Smooth muscle cell (in vitro differentiated cells): Measurements from ENCODE around the gene FREY1. TPM values are rescaled to one million over a fixed set of nuclear protein-coding genes. Genes with fewer than 3 reads are reported as not detected.
A peak's percentile ranks its signal among the peaks of the same experiment; 100 is the strongest.

Experiments
- DNase-seq: peaks from one replicate; lab custom pipeline; 2025; ENCODE audit not compliant: unreplicated experiment; lab: John Stamatoyannopoulos, UW
- H2AFZ ChIP-seq: fragments of 200-600 bp; sonication (generic); 2 replicates; pipeline ENCODE4 v1.6.0; 2016; ENCODE audit warnings: antibody characterized with exemption, low read depth, mild to moderate bottlenecking
- H3F3A ChIP-seq: fragments of 200-600 bp; sonication (generic); 2 replicates; pipeline ENCODE4 v1.6.0; 2017; ENCODE audit warnings: antibody characterized with exemption, low read depth
- H3K27ac ChIP-seq: fragments of 200-600 bp; sonication (generic); 2 replicates; pipeline ENCODE4 v1.5.1; 2016; ENCODE audit warnings: low read depth, mild to moderate bottlenecking
- H3K27me3 ChIP-seq: fragments of 200-600 bp; sonication (generic); 2 replicates; pipeline ENCODE4 v1.6.1; 2016; ENCODE audit warnings: low read depth, mild to moderate bottlenecking
- H3K36me3 ChIP-seq: fragments of 200-600 bp; sonication (generic); 2 replicates; pipeline ENCODE4 v1.5.1; 2016; ENCODE audit warnings: low read depth
- H3K4me1 ChIP-seq: fragments of 200-600 bp; sonication (generic); 2 replicates; pipeline ENCODE4 v1.5.1; 2016; ENCODE audit warnings: low read depth
- H3K4me2 ChIP-seq: fragments of 200-600 bp; sonication (generic); 2 replicates; pipeline ENCODE4 v1.6.0; 2016; ENCODE audit warnings: mild to moderate bottlenecking
- H3K4me3 ChIP-seq: fragments of 200-600 bp; sonication (generic); 2 replicates; pipeline ENCODE4 v1.5.1; 2016; ENCODE audit warnings: mild to moderate bottlenecking
- H3K79me2 ChIP-seq: fragments of 200-600 bp; sonication (generic); 2 replicates; pipeline ENCODE4 v1.6.0; 2016; ENCODE audit warnings: low read depth, mild to moderate bottlenecking
- H3K9ac ChIP-seq: fragments of 200-600 bp; sonication (generic); 2 replicates; pipeline ENCODE4 v1.6.0; 2016; ENCODE audit warnings: low read depth
- H3K9me3 ChIP-seq: fragments of 200-600 bp; sonication (generic); replicated peaks from 2 replicates; pipeline ENCODE4 v1.5.1; 2016; ENCODE audit warnings: low read depth
- H4K20me1 ChIP-seq: fragments of 200-600 bp; sonication (generic); 2 replicates; pipeline ENCODE4 v1.6.0; 2016; ENCODE audit warnings: low read depth
- CTCF ChIP-seq: fragments of 200-600 bp; sonication (generic); IDR thresholded peaks from 2 replicates; pipeline ENCODE4 v1.5.1; 2017; ENCODE audit warnings: borderline replicate concordance, mild to moderate bottlenecking, antibody characterized with exemption; ENCODE audit not compliant: insufficient read depth, poor library complexity, severe bottlenecking
- WGBS: methylation state at CpG from one replicate; pipeline ENCODE4 v1.1.7; 2016; ENCODE audit warnings: low lambda C conversion rate; 5-methylcytosine and 5-hydroxymethylcytosine counted together
- polyA plus RNA-seq: library from polyadenylated mRNA; unstranded; fragments of >200 nt; fragmentation: Nextera tagmentation; extraction: Ambion mirVana; gene quantifications from 2 replicates; pipeline ENCODE4 v1.2.1, GENCODE V29; 2016
- total RNA-seq: library from RNA; depleted of rRNA; stranded (reverse); fragments of >200 nt; gene quantifications from 2 replicates; pipeline ENCODE4 v1.2.3, GENCODE V29; 2014

Gene FREY1
- total and polyA plus RNA-seq, 2 experiments from 2014 or later, result 0.22 to 0.57 TPM

DNA sequence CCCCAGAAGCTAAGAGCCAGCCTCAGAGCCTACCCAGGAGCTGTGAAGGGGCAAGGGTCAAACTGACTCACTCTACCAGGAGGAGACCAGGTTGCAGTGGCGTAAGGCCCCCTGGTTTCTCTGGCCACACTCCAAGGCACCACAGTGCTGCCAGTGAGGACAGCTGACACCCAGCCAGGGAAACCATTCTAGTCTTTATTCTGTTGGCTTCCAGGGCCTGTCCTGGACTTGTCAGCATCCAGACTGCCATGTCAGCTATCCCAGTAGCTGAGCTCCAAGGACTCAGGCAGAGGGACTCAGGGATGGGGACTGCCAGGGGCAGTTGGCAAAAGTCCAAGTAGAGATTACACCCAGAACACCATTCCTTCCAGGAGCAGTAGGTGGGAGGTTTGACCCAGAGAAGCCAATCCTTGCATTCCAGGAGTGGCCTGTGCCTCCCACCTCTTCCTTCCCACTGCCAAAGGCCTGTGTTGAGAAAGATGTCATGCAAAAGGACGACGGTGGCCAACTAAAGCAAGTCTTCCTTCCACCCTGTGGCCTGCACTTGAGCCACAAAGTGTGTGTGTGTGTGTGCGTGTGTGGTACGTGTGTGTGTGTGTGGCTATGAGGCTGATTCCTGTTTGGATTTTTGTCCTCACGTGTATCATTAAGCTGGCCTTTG, 25.2 kb downstream of the FREY1 start:
- Histone ChIP-seq H2AFZ (no peak overlapping the region), H3K27me3 (peaks cover 12% of the 10 kb centered on the region), H3K4me2 (no peak overlapping the region), H3K36me3 (peaks cover 4% of the 10 kb centered on the region), H3F3A (no peaks in the 10 kb centered on the region), H4K20me1 (peaks cover 63% of the 10 kb centered on the region), H3K9me3 (no peaks in the 10 kb centered on the region), H3K27ac (no peak overlapping the region), H3K4me3 (no peak overlapping the region), H3K79me2 (no peaks in the 10 kb centered on the region), H3K4me1 (peaks cover 2% of the 10 kb centered on the region), H3K9ac (no peak overlapping the region)
- 76% methylated on average over 6 of the region's 6 CpGs for WGBS
- no peak for TF ChIP-seq CTCF
- DNase-seq, result no peak

- 94% methylated on average over 15 of the region's 15 CpGs for WGBS
- no peak for TF ChIP-seq CTCF
- Histone ChIP-seq H2AFZ (no peak overlapping the region), H3K27me3 (peaks cover 3% of the 10 kb centered on the region), H3K9ac (no peak overlapping the region), H3K36me3 (peaks cover 4% of the 10 kb centered on the region), H3K79me2 (no peaks in the 10 kb centered on the region), H3F3A (no peaks in the 10 kb centered on the region), H3K4me2 (no peak overlapping the region), H3K4me1 (peaks cover 11% of the 10 kb centered on the region), H4K20me1 (peaks cover 69% of the 10 kb centered on the region), H3K9me3 (no peaks in the 10 kb centered on the region), H3K4me3 (no peak overlapping the region), H3K27ac (no peak overlapping the region)
- no peak for DNase-seq
These were observed 26.1 kb downstream of the FREY1 start for GRCh38 chr11:45880772-45881570.

GRCh38 chr11:45879803-45880686, 27.0 kb downstream of the FREY1 start:
- Histone ChIP-seq H3K9ac (no peak overlapping the region), H3K27ac (peak overlapping the region; percentile 56), H3K79me2 (no peaks in the 10 kb centered on the region), H3K27me3 (no peaks in the 10 kb centered on the region), H2AFZ (no peak overlapping the region), H3F3A (no peaks in the 10 kb centered on the region), H3K36me3 (peaks cover 4% of the 10 kb centered on the region), H3K9me3 (no peaks in the 10 kb centered on the region), H3K4me3 (no peak overlapping the region), H4K20me1 (peaks cover 71% of the 10 kb centered on the region), H3K4me2 (peak overlapping the region; percentile 20), H3K4me1 (peaks cover 13% of the 10 kb centered on the region)
- TF ChIP-seq CTCF, result no peak
- 50% methylated on average over 7 of the region's 7 CpGs for WGBS
- DNase-seq, result no peak
